HCT116 (cell line): ENCODE measurements around the gene GRHL1. TPM values are rescaled to one million over a fixed set of nuclear protein-coding genes. Genes with fewer than 3 reads are reported as not detected.

Experiments
- ATAC-seq: fragments of 200-7000 bp; cut with Tn5 transposase; 2 replicates; pipeline ENCODE4 v1.9.1; 2020; ENCODE audit warnings: mild to moderate bottlenecking, moderate library complexity
- BruUV-seq: library from RNA; stranded (reverse); fragments of 400-500 nt; replicated peaks from 2 replicates; lab custom pipeline; 2021; lab: Mats Ljungman, UMichigan
- CTCF ChIA-PET: fragments of 300-600 bp; sonication (Branson Sonifier 250); formaldehyde crosslinking; loops from one replicate; lab custom pipeline; 2021; ENCODE audit warnings: antibody characterized with exemption; lab: Charles Lee
- POLR2A ChIA-PET: fragments of 300-600, 350-600 bp; sonication (Branson Sonifier 250); formaldehyde crosslinking; loops from one replicate; lab custom pipeline; 2021; ENCODE audit warnings: antibody characterized with exemption; lab: Charles Lee
- RAD21 ChIA-PET, 2 experiments: fragments of 300-600 bp; sonication (Branson Sonifier 250); formaldehyde crosslinking; loops; one replicate each; lab custom pipeline; 2023; ENCODE audit warnings: low total read pairs in 2 of 2; ENCODE audit not compliant: uncharacterized antibody in 2 of 2, unreplicated experiment in 2 of 2, low non-redundant PET in 1 of 2; lab: Charles Lee
- DNase-seq: peaks from one replicate; pipeline ENCODE4 v3.0.0-alpha.2; 2010; ENCODE audit warnings: low read depth, low spot score
- H2AFZ ChIP-seq: fragments of 200-600 bp; shearing (Covaris generic), sonication (generic); 2 replicates; pipeline ENCODE4 v1.6.1; 2017; ENCODE audit warnings: low read depth, mixed run types, mixed read lengths, antibody characterized with exemption, low read length; ENCODE audit not compliant: poor library complexity, severe bottlenecking
- H3K27ac ChIP-seq: 2 replicates; pipeline ENCODE4 v1.5.1; 2012; ENCODE audit warnings: low read depth, low read length
- H3K27me3 ChIP-seq: fragments of 200-600 bp; sonication (generic); 2 replicates; pipeline ENCODE4 v1.6.1; 2016; ENCODE audit warnings: mixed run types, low read length, mixed read lengths; ENCODE audit not compliant: insufficient read depth
- H3K36me3 ChIP-seq, 2 experiments: fragments of 200-500 bp in 1 of 2; fragments of 200-600 bp in 1 of 2; sonication (Bioruptor generic) in 1 of 2; sonication (generic) in 1 of 2; 2 replicates each; pipeline versions ENCODE4 v1.5.1 to v1.6.1; 2014 to 2016; ENCODE audit warnings: low read length in 2 of 2, inconsistent platforms in 1 of 2, mixed read lengths in 1 of 2, mixed run types in 1 of 2; ENCODE audit not compliant: insufficient read depth in 2 of 2, control insufficient read depth in 1 of 2
- H3K4me1 ChIP-seq, 2 experiments: fragments of 200-600 bp in 1 of 2; sonication (generic) in 1 of 2; 2 replicates each; pipeline versions ENCODE4 v1.5.1 to v1.6.1; 2012 to 2017; ENCODE audit warnings: low read length in 2 of 2, inconsistent platforms in 1 of 2, mild to moderate bottlenecking in 1 of 2, mixed read lengths in 1 of 2, mixed run types in 1 of 2, moderate library complexity in 1 of 2; ENCODE audit not compliant: insufficient read depth in 2 of 2, control insufficient read depth in 1 of 2
- H3K4me2 ChIP-seq: fragments of 200-600 bp; sonication (generic); 2 replicates; pipeline ENCODE4 v1.6.1; 2017; ENCODE audit warnings: mixed run types, low read length, mixed read lengths
- H3K4me3 ChIP-seq, 2 experiments: fragments of 200-600 bp in 1 of 2; sonication (generic) in 1 of 2; replicated peaks in 1 of 2; 2 replicates each; pipeline ENCODE4 v1.5.1; 2011 to 2016; ENCODE audit warnings: low read length in 2 of 2, control low read depth in 1 of 2, low read depth in 1 of 2, mild to moderate bottlenecking in 1 of 2, mixed read lengths in 1 of 2, mixed run types in 1 of 2
- H3K79me2 ChIP-seq: fragments of 200-600 bp; sonication (generic); 2 replicates; pipeline ENCODE4 v1.6.1; 2017; ENCODE audit warnings: mild to moderate bottlenecking, mixed run types, low read length, moderate library complexity, mixed read lengths; ENCODE audit not compliant: insufficient read depth
- H3K9ac ChIP-seq: fragments of 200-600 bp; sonication (generic); 2 replicates; pipeline ENCODE4 v1.6.1; 2016; ENCODE audit warnings: low read length, mixed read lengths
- H3K9me2 ChIP-seq: fragments of 200-600 bp; sonication (generic), shearing (Covaris generic); 2 replicates; pipeline ENCODE4 v1.6.1; 2017; ENCODE audit warnings: mixed run types, mild to moderate bottlenecking, moderate library complexity; ENCODE audit not compliant: insufficient read depth
- H3K9me3 ChIP-seq, 2 experiments: fragments of 200-500 bp in 1 of 2; fragments of 200-600 bp in 1 of 2; sonication (Bioruptor generic) in 1 of 2; sonication (generic) in 1 of 2; 2 replicates each; pipeline ENCODE4 v1.6.1; 2014 to 2017; ENCODE audit warnings: low read length in 2 of 2, mixed read lengths in 2 of 2, inconsistent platforms in 1 of 2, low read depth in 1 of 2, mild to moderate bottlenecking in 1 of 2, mixed run types in 1 of 2, moderate library complexity in 1 of 2; ENCODE audit not compliant: control insufficient read depth in 1 of 2, insufficient read depth in 1 of 2
- H4K20me1 ChIP-seq: fragments of 200-600 bp; sonication (generic), shearing (Covaris generic); 2 replicates; pipeline ENCODE4 v1.6.1; 2017; ENCODE audit warnings: mixed run types, mild to moderate bottlenecking, moderate library complexity; ENCODE audit not compliant: insufficient read depth
- ATF3 ChIP-seq: IDR thresholded peaks from 2 replicates; pipeline ENCODE4 v1.6.1; 2012
- CTCF ChIP-seq, 3 experiments: fragments of 200-600 bp in 1 of 3; sonication (generic) in 1 of 3; IDR thresholded peaks in 2 of 3; conservative IDR thresholded peaks in 1 of 3; 2 replicates each; pipeline ENCODE4 v1.5.1; 2012 to 2017; ENCODE audit warnings: low read depth in 2 of 3, low read length in 2 of 3, antibody characterized with exemption in 1 of 3, borderline replicate concordance in 1 of 3, control low read depth in 1 of 3, mild to moderate bottlenecking in 1 of 3, mixed read lengths in 1 of 3, mixed run types in 1 of 3, moderate library complexity in 1 of 3; ENCODE audit not compliant: insufficient read depth in 1 of 3
- EGR1 ChIP-seq: IDR thresholded peaks from 2 replicates; pipeline ENCODE4 v1.6.1; 2012; ENCODE audit warnings: low read depth
- ELF1 ChIP-seq: IDR thresholded peaks from 2 replicates; pipeline ENCODE4 v1.6.1; 2012; ENCODE audit warnings: low read depth, borderline replicate concordance
- EZH2phosphoT487 ChIP-seq: fragments of 200-600 bp; IDR thresholded peaks from 2 replicates; pipeline ENCODE4 v1.6.1; 2018; ENCODE audit warnings: antibody characterized with exemption, borderline replicate concordance
- FOSL1 ChIP-seq: IDR thresholded peaks from 2 replicates; pipeline ENCODE4 v1.6.1; 2012; ENCODE audit warnings: low read depth
- JUND ChIP-seq: IDR thresholded peaks from 2 replicates; pipeline ENCODE4 v1.6.1; 2012
- POLR2AphosphoS5 ChIP-seq: IDR thresholded peaks from 2 replicates; pipeline ENCODE4 v1.6.1; 2011; ENCODE audit warnings: mild to moderate bottlenecking, low read depth, low read length, moderate library complexity
- RAD21 ChIP-seq: IDR thresholded peaks from 2 replicates; pipeline ENCODE4 v1.6.1; 2012; ENCODE audit warnings: low read depth, mild to moderate bottlenecking
- SIN3A ChIP-seq: IDR thresholded peaks from 2 replicates; pipeline ENCODE4 v1.6.1; 2012; ENCODE audit warnings: low read depth
- SP1 ChIP-seq: IDR thresholded peaks from 2 replicates; pipeline ENCODE4 v1.6.1; 2012; ENCODE audit warnings: low read depth
- SRF ChIP-seq: IDR thresholded peaks from 2 replicates; pipeline ENCODE4 v1.6.1; 2012; ENCODE audit warnings: low read depth
- TCF7L2 ChIP-seq: IDR thresholded peaks from 2 replicates; pipeline ENCODE4 v1.7.0; 2011; ENCODE audit warnings: borderline replicate concordance, inconsistent platforms; ENCODE audit not compliant: insufficient read depth, insufficient read length; ENCODE audit errors: extremely low read depth
- YY1 ChIP-seq: IDR thresholded peaks from 2 replicates; pipeline ENCODE4 v1.6.1; 2011; ENCODE audit warnings: low read length, low read depth, moderate library complexity, mild to moderate bottlenecking; ENCODE audit not compliant: insufficient replicate concordance; ENCODE audit errors: extremely low read depth
- ZFX ChIP-seq: fragments of 450-650 bp; IDR thresholded peaks from 2 replicates; pipeline ENCODE4 v1.6.1; 2017
- ZNF274 ChIP-seq: fragments of 200-500 bp; sonication (Bioruptor generic); IDR thresholded peaks from 2 replicates; pipeline ENCODE4 v1.6.1; 2014; ENCODE audit warnings: mild to moderate bottlenecking, low read depth, low read length, inconsistent platforms
- intact Hi-C: fragments of 100-400 bp; cut with micrococcal nuclease; formaldehyde crosslinking; loops from 2 replicates; pipeline ENCODE4 v1.10.0; 2022
- total RNA-seq: library from RNA; stranded (reverse); gene quantifications from one replicate; pipeline ENCODE4 v1.2.1, GENCODE V29; 2021; ENCODE audit not compliant: unreplicated experiment
- TF ChIP-seq, protein P1 (sequence below): IDR thresholded peaks from 2 replicates; pipeline ENCODE4 v1.6.1; 2012

The GRHL1 gene
- total RNA-seq, 1 experiment from 2014 or later: 8.5 TPM

GRCh38 chr2:10017313-10017941, 65.9 kb downstream of the GRHL1 start:
- DNase-seq: no peak
- no peak for TF ChIP-seq TCF7L2
- no peak for TF ChIP-seq EGR1
- no peak for TF ChIP-seq RAD21
- TF ChIP-seq, protein P1, sequence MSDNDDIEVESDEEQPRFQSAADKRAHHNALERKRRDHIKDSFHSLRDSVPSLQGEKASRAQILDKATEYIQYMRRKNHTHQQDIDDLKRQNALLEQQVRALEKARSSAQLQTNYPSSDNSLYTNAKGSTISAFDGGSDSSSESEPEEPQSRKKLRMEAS: no peak
- no peak for TF ChIP-seq SIN3A
- TF ChIP-seq EZH2phosphoT487: no peak
- no peaks in the 10 kb centered on the region for H3K36me3 ChIP-seq
- no peak for ATAC-seq
- intact Hi-C loops: no loop called here
- no peak overlapping the region for H3K9ac ChIP-seq
- CTCF ChIA-PET: no interaction called here
- H3K9me2 ChIP-seq: no peaks in the 10 kb centered on the region
- no peaks in the 10 kb centered on the region for H4K20me1 ChIP-seq
- no peaks in the 10 kb centered on the region for H3K79me2 ChIP-seq
- no peak overlapping the region for H2AFZ ChIP-seq
- peaks cover 0 to 6% of the 10 kb centered on the region in 2 experiments; a peak in 1 of 4 replicates for H3K9me3 ChIP-seq
- H3K4me2 ChIP-seq: no peak overlapping the region
- H3K27ac ChIP-seq: no peak overlapping the region
- H3K27me3 ChIP-seq: no peaks in the 10 kb centered on the region
- BruUV-seq: no TSS peak
- H3K4me3 ChIP-seq: no peak overlapping the region
- POLR2A ChIA-PET: no interaction called here
- RAD21 ChIA-PET: no interaction called here
- H3K4me1 ChIP-seq: peaks cover 7 to 29% of the 10 kb centered on the region in 2 experiments

GRCh38 chr2:10019174-10019573, 67.7 kb downstream of the GRHL1 start:
- no peak overlapping the region for H3K4me3 ChIP-seq
- no peaks in the 10 kb centered on the region for H3K9me2 ChIP-seq
- no peak overlapping the region for H3K4me2 ChIP-seq
- H3K79me2 ChIP-seq: no peaks in the 10 kb centered on the region
- no peak for ATAC-seq
- H3K36me3 ChIP-seq: no peaks in the 10 kb centered on the region
- no peaks in the 10 kb centered on the region for H3K27me3 ChIP-seq
- no peaks in the 10 kb centered on the region for H4K20me1 ChIP-seq
- TF ChIP-seq FOSL1 (no peak), SIN3A (no peak), ZNF274 (no peak), POLR2AphosphoS5 (no peak), JUND (no peak), SP1 (no peak), SRF (no peak), ATF3 (no peak), ZFX (no peak), YY1 (no peak), CTCF (IDR thresholded peaks at IDR 0.05 in 2 of 3, conservative IDR thresholded peaks at IDR 0.05 in 1 of 3; ENCODE audit: borderline replicate concordance in 1 of 3, insufficient read depth in 1 of 3, low read depth in 2 of 3, low read length in 2 of 3) (no peak), EZH2phosphoT487 (no peak), ELF1 (no peak), TCF7L2 (no peak), EGR1 (no peak)
- TF ChIP-seq, protein P1: no peak
- H2AFZ ChIP-seq: no peak overlapping the region
- no peak for DNase-seq
- no peak overlapping the region for H3K9ac ChIP-seq
- ChIA-PET POLR2A (no interaction called here), RAD21 (no interaction called here), CTCF (no interaction called here)
- no TSS peak for BruUV-seq
- no peak overlapping the region for H3K27ac ChIP-seq
- intact Hi-C loops: no loop called here
- peaks cover 4 to 22% of the 10 kb centered on the region in 2 experiments; a peak in 3 of 4 replicates for H3K4me1 ChIP-seq
- peaks cover 0 to 2% of the 10 kb centered on the region in 2 experiments; a peak in 1 of 4 replicates for H3K9me3 ChIP-seq
